ENCODE measurements around the gene KDM3B. TPM values are rescaled to one million over a fixed set of nuclear protein-coding genes. Genes with fewer than 3 reads are reported as not detected.
A peak's percentile ranks its signal among the peaks of the same experiment; 100 is the strongest.

The KDM3B gene
- total and polyA plus RNA-seq, 9 of the 15 experiments (the other 6 are each of a cell fraction or from before 2014, with no cell fraction given) = 13.8 to 62.8 (median 41.9) TPM

DNA sequence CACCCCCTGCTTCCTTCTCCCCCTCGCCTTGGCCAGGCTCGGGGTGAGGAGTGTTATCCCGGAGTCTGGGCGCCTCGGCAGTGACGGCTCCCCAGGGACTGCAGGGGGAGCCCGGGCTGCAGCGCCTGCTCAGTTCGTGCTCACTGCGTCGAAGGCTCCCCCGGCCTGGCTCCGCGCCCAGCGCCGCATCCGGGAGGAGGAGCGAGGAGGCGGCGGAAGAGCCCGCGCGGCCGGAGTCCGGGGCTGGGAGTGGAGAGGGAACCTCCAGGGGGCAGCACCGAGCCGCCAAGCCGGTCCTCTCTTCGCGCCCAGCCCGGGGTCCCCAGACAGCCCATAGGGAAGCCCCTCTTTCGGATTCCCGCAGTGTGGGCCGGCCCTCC is 111.5 kb downstream of the KDM3B start (continued):
- TF ChIP-seq NFYB (IDR thresholded peaks at IDR 0.05; ENCODE audit: extremely low read depth, insufficient read length) (no peak), TAF7 (tag; IDR thresholded peaks at IDR 0.05) (no peak), ZFP91 (CRISPR knock-in tag; IDR thresholded peaks at IDR 0.05) (peak; percentile 58; the same call in 1 of the 2 replicates), ARID1B (IDR thresholded peaks at IDR 0.05) (peak; percentile 42; the same call in 1 of the 2 replicates), ZBTB1 (CRISPR knock-in tag; IDR thresholded peaks at IDR 0.05; ENCODE audit: borderline replicate concordance, low read depth) (peak; percentile 55; the same call in 1 of the 2 replicates), TOE1 (IDR thresholded peaks at IDR 0.05; ENCODE audit: borderline replicate concordance) (no peak), TOE1 (CRISPR knock-in tag; IDR thresholded peaks at IDR 0.05; ENCODE audit: borderline replicate concordance, low read depth) (0 out of 2 replicates have a peak, but pooled peaks have one; percentile 61), E2F3 (CRISPR knock-in tag; IDR thresholded peaks at IDR 0.05) (peak; percentile 80), ZKSCAN8 (CRISPR knock-in tag; IDR thresholded peaks at IDR 0.05) (no peak), FOXA3 (CRISPR knock-in tag; conservative IDR thresholded peaks at IDR 0.05 in 1 of 2, IDR thresholded peaks at IDR 0.05 in 1 of 2) (no peak), ZNF347 (CRISPR knock-in tag; IDR thresholded peaks at IDR 0.05; ENCODE audit: low read depth) (no peak), ZZZ3 (IDR thresholded peaks at IDR 0.05) (no peak), SUPT5H (IDR thresholded peaks at IDR 0.05) (peak; percentile 73; the same call in 1 of the 2 replicates), PCBP1 (IDR thresholded peaks at IDR 0.05; ENCODE audit: low read depth, low read length, poor library complexity, severe bottlenecking) (peak; percentile 91), POLR2A (conservative IDR thresholded peaks at IDR 0.05) (peak; percentile 70; the same call in 1 of the 2 replicates), ZNF740 (CRISPR knock-in tag; IDR thresholded peaks at IDR 0.05) (peak; percentile 58; the same call in 1 of the 2 replicates), ZNF740 (tag; IDR thresholded peaks at IDR 0.05) (no peak; a peak in 1 of 4 replicates), NR3C1 (CRISPR knock-in tag; IDR thresholded peaks at IDR 0.05) (no peak), FOXJ2 (tag; IDR thresholded peaks at IDR 0.05) (0 out of 2 replicates have a peak, but pooled peaks have one; percentile 27), POLR2H (tag; IDR thresholded peaks at IDR 0.05; ENCODE audit: low read depth) (peak; percentile 69), ELF1 (tag; IDR thresholded peaks at IDR 0.05) (peak; percentile 33), HNRNPK (IDR thresholded peaks at IDR 0.05; ENCODE audit: low read depth, low read length, poor library complexity, severe bottlenecking) (peak; percentile 26), ZNF134 (CRISPR knock-in tag; conservative IDR thresholded peaks at IDR 0.05) (no peak; the same call in 1 of the 2 replicates)
- TF ChIP-seq, protein P1, sequence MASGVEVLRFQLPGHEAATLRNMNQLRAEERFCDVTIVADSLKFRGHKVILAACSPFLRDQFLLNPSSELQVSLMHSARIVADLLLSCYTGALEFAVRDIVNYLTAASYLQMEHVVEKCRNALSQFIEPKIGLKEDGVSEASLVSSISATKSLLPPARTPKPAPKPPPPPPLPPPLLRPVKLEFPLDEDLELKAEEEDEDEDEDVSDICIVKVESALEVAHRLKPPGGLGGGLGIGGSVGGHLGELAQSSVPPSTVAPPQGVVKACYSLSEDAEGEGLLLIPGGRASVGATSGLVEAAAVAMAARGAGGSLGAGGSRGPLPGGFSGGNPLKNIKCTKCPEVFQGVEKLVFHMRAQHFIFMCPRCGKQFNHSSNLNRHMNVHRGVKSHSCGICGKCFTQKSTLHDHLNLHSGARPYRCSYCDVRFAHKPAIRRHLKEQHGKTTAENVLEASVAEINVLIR (CRISPR knock-in tag; IDR thresholded peaks at IDR 0.05) = peak; percentile 46
- TF ChIP-seq, protein P2, sequence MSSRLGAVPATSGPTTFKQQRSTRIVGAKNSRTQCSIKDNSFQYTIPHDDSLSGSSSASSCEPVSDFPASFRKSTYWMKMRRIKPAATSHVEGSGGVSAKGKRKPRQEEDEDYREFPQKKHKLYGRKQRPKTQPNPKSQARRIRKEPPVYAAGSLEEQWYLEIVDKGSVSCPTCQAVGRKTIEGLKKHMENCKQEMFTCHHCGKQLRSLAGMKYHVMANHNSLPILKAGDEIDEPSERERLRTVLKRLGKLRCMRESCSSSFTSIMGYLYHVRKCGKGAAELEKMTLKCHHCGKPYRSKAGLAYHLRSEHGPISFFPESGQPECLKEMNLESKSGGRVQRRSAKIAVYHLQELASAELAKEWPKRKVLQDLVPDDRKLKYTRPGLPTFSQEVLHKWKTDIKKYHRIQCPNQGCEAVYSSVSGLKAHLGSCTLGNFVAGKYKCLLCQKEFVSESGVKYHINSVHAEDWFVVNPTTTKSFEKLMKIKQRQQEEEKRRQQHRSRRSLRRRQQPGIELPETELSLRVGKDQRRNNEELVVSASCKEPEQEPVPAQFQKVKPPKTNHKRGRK (tag; IDR thresholded peaks at IDR 0.05) = no peak
